GM21528 (cell line): ENCODE results near the gene MYRF.

Experiments used
- ATAC-seq: cut with Tn5 transposase; IDR thresholded peaks from one replicate; pipeline ENCODE4 v1.9.1; 2021; ENCODE audit warnings: mild to moderate bottlenecking, moderate library complexity; ENCODE audit not compliant: unreplicated experiment, low FRiP score

Gene MYRF

GRCh38 chr11:61756147-61756451, 3.7 kb downstream of the MYRF start:
- ATAC-seq: no peak

- no peak for ATAC-seq
Observed at GRCh38 chr11:61756452-61757212, 4.2 kb downstream of the MYRF start.

DNA sequence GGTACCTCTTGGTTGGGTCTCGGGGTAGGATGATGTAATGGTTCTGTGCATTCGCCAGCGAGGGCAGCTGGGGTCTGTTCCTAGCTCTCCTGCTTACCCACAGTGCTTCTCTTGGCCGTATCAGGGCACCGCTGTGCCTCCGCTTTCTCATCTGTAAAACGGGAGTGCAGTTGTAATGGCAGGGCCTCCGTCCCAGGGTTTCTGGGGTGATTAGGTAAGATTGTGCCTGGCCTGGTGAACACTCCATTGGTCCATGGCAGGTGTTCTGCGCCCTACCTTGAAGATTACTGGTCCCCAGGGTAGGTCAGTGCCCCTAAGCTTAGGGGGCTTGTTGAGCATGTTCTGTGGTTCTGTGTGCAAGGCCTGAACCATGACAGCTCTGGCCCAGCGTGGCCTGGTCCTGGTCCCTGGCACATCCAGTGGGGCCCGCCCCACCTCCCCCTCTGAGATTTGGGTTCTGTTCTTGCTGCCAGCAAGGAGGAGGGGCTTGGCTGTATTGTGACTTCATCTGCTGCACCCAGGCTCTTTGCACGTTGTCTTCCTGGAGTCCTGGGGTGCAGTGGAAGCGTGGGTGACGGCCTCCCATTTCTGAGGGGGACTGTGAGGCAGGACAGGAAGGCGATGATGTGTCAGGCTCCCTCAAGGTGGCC, 4.9 kb downstream of the MYRF start:
- ATAC-seq: no peak

DNA sequence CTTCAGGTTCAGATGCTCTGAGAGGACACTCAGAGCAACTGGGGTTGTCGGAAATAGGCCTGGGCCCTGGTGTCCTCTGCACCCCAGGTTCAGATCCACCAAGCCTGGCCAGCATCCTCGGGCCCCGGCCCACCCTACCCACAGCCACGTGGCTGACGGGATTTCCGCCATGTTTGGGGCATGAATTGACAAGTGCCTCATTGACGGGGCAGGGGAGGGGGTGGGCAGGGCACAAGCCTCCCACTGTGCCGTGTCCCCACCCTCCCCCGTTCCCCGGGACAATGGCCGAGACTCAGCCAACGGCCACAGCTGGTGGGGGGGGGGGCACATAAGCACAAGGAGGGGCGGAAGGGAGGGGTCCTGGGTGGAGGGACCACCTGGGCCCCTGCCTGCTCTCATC, 8.5 kb downstream of the MYRF start:
- ATAC-seq: no peak

- ATAC-seq: no peak
Observed at GRCh38 chr11:61761440-61762222, 9.2 kb downstream of the MYRF start.

GRCh38 chr11:61762223-61762615, 9.8 kb downstream of the MYRF start:
- no peak for ATAC-seq

- no peak for ATAC-seq
Observed at GRCh38 chr11:61762798-61763197, 10.4 kb downstream of the MYRF start.

DNA sequence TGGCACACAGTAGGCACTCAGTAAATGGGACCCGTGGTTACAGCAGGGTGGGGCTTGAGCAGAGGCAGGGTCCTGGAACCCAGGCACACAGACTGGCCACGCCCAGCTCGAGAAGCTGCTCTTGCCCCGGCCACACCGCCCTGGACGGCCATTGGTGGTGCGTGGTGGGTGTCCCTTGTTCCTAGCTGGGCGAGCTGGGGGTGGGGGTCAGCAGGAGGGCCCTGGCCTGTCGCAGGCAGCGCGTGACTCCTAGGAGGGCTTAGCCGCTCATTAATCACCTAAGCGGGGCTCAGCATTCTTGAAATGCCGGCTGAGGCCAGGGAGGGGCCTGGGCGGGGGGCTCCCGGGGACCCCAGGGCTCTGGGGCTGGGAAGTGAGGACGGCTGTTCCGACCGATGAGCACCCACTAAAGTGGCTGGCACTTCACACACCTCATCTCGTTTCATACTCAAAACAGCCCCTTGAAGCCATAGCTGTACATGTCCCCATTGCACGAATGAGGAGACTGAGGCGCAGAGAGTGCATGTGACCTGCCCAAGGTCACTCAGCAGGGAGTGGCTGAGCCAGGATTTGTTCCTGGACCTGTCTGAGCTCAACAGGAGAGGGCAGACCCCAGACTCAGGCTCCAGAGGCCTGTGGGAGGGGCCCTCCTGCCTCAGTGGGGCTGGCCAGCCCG, 11.6 kb downstream of the MYRF start:
- ATAC-seq: no peak

GRCh38 chr11:61764606-61765260, 12.3 kb downstream of the MYRF start:
- no peak for ATAC-seq

DNA sequence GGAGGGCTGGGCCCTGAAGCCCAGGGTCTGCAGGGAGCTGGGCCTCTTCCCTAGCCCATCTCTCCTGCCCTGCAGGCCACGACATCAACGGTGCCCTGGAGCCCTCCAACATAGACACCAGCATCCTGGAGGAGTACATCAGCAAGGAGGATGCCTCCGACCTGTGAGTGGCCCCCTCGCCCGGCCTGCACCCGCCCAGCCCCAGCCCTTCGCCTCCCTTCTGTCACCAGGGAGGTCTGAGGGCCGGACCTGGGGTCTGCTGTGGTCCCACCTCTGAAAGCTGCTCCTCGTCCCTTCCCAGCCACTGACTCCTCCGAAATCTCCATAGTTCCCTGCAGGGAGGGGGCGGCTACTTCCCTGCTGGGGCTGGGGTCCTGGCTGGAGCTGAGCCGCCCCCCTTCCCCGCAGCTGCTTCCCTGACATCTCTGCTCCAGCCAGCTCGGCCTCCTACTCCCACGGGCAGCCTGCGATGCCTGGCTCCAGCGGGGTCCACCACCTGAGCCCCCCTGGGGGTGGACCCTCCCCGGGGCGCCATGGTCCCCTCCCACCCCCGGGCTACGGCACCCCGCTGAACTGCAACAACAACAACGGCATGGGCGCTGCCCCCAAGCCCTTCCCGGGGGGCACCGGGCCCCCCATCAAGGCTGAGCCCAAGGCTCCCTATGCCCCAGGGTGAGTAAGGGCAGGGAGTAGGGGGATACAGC, 13.3 kb downstream of the MYRF start:
- no peak for ATAC-seq

DNA sequence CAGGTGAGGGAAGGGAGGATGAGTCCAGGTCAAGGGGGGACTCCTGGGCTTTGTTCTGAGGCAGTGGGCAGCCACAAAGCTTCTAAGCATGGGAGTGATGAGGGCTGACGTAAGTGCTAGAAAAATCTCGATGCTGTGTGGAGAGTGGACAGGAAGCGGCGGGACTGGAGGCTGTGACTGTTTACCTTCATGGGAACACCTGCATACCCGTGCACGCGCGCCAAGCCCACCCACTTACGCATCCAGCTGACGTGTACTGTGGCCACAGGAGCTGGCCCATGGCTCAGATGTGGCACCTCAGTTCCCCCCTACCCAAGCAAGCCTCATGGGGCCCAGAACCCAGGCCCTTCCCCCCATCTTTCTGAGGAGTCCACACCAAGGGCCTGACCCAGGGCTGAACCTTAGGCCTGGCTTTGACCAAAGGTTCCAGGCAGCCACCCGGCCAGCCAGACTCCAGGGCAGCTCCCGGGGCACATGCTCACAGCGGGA, 14.0 kb downstream of the MYRF start:
- no peak for ATAC-seq

GRCh38 chr11:61768376-61769076, 16.1 kb downstream of the MYRF start:
- no peak for ATAC-seq

DNA sequence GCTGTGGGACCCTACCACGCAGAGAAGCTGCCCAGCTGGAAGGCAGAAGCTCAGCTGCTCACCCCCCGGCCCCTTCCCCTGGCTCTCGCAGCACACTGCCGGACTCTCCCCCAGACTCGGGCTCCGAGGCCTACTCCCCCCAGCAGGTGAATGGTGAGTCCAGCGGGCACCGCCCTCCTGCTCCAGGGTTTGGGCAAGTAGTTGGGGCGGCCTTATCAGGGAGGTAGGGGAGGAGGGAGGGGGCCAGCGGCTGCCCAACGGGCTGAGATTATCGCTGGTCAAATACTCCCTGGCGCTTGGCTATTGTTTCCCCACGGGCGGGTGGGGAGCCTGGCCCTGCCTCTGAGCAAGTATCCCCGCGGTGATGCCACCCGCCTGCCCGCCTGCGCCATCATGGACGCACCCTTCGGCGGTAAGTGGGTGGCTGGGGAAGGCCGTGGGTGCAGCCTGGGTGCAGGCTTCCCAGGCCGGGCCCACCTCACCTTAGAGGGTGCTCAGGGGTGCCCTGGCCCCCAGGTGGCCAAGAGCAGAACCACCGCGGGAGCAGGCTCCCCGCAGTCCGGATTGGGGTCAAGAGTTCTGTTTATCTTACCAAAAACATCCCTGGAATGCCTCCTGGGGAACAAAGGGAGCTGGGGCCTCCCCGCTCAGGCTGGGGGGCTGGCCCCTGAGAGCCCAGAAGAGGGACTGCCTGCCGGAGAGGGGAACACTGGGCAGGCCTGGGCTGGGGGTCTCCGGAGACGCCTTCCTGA, 16.9 kb downstream of the MYRF start:
- ATAC-seq: no peak

DNA sequence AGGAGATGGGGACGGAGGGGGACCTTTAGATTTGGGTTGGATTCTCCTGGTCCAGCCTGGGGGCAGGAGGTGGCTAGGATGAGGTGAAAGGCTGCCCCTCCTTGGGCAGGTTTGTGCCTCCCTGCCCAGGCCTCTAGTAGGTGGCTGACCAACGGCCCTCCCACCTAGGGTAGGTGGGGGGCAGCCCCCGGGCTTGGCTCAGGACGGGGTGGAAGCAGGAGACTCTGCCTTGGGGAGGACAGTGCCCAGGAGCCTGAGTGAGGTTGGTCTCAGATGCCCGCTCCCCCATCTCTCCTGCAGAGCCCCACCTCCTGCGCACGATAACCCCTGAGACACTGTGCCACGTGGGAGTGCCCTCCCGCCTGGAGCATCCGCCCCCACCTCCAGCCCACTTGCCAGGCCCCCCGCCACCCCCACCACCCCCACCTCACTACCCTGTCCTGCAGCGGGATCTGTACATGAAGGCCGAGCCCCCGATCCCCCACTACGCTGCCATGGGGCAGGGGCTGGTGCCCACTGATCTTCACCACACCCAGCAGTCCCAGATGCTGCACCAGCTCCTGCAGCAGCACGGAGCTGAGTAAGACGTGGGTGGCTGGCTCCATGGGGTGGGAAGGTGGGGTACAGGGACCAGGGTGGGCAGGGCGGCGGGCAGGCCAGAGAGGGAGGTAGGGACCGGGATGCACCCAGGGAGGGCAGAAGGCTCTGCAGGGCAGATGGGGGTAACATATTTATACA, 17.7 kb downstream of the MYRF start:
- ATAC-seq: no peak

- ATAC-seq: no peak
Observed at GRCh38 chr11:61771195-61771894, 18.9 kb downstream of the MYRF start.

DNA sequence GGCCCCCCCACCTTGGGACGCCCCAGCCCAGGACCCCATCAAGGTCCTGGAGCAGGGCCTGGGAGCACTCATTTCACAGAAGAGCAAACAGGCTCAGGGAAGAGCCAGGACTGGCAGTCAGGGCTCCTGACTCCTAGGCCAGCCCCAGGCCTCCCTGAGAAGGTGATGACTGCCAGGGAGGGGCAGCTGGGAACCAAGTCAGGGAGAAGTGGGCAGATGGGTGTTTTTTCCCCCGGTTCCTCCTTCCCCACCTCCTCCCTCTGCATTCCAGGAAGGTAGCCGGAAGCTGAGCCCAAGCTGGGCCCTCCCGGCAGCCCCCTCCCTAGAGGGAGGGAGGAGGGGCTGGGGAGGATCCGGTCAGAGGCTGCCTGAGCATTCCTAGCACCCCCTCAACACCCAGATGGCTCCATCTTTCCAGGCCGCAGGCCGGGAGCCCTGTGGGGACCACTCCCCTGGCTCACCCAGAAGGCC, 19.6 kb downstream of the MYRF start:
- ATAC-seq: no peak

DNA sequence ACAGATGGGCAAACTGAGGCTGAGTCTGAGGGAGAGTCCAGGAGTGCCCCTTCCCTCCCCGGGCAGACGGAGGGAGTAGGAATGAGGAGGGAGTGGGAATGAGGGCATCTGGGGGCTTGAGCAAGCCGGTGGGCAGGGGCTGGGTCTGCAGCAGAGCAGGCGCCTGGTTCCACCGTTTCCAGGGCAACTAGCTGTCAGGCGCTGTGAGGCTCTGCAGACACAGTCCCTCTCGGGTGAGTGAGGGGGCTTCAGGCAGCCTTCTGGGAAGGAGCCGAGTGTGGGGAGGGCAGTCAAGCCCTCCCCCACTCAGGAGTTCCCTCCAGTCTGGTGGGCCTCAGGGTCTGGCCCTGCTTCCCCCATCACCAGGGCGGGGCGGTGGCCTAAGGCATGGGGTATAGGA, 20.9 kb downstream of the MYRF start:
- no peak for ATAC-seq
